ENCODE measurements around the gene ACTL6A.

The ACTL6A gene

DNA sequence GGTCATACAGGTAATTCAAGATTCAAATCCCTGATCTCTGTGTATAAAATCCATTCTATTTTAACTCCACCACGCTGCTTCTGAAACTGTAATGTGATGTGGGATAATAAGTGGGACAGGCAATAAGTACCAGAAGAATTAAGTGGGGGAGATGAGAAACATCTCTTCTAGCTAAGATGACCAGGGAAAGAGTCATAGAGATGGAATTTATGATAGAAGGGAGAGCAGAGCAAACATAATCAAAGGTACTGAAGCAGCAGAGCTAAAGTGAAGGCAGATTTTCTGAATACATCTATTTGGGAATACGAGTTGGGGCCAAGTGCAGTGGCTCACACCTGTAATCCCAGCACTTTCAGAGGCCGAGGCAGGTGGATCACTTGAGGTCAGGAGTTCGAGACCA lies 36.8 kb downstream of the ACTL6A start:
- no peak for DNase-seq

DNA sequence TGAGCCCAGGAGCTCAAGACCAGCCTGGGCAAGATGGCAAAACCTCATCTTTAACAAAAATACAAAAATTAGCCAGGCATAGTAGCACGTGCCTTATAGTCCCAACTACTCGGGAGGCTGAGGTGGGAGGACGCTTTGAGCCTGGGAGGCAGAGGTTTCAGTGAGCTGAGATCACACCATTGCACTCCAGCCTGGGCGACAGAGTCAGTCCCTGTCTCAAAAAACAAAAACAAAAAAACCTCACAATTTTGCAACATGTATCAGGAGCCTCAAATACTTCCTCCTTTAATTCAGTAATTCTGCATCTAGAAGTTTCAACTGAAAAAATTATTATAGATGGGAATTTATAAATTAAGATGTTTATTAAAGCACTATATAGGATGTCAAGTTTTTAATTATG lies 40.6 kb downstream of the ACTL6A start:
- DNase-seq = no peak

DNA sequence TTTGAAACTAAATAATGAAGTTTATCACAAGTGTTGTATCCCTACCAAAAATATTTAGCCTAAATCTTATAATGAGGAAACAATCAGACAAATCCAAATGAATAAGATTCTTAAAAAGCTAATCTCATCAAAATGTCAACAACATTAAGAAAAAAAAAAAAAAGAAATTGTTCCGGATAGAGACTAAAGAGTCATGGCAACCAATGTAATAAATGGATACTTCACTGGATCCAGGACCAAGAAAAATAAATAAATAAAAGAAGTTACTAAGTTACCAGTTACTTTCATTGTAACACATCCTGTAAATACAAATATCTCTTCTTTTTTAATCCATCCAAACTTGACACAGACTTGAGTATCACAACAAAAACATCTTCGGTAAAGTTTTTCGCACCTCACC lies 41.1 kb downstream of the ACTL6A start:
- DNase-seq = no peak

DNA sequence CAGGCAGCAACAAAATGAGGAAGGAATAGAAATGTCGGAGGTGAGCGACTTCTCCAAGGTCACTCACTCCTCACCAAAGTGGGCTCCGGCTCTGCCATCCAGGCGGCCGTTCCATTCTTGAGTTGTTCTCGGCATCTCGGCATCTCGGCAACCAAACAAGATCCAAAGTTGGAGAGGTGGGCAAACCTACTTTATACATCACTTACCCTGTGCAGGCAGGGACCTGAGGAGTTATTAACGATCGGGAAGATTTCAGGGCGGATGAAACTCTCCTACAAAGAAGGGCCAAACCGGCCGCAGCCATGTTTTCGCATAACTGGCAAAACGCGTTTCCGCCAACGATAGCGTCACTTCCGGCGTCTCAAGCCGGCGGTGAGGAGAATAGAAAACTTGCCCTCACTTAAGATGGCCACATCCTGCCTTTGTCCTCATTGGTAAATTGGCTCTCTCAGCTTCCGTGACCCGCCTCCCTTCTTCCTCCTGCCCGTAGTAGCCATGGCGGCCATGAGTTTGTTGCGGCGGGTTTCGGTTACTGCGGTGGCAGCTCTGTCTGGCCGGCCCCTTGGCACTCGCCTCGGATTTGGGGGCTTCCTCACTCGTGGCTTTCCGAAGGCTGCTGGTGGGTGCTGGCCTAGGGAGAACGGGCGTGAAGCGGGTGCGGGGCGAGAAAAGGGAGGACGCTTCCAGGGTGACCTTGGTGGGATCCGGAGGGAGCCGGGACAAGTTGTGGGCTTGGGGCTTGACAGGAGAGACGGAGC lies 41.8 kb downstream of the ACTL6A start, which contains the start of the genes MRPL47 and NDUFB5:
Gene MRPL47 (minus strand): TSS at position 318 of the 758 bp plus-strand sequence. CDS start 14 bp downstream, at position 304.
Gene NDUFB5 (plus strand): TSS at position 474 of the 758 bp plus-strand sequence. CDS start 22 bp downstream, at position 496.
- DNase-seq = peak; percentile 98

DNA sequence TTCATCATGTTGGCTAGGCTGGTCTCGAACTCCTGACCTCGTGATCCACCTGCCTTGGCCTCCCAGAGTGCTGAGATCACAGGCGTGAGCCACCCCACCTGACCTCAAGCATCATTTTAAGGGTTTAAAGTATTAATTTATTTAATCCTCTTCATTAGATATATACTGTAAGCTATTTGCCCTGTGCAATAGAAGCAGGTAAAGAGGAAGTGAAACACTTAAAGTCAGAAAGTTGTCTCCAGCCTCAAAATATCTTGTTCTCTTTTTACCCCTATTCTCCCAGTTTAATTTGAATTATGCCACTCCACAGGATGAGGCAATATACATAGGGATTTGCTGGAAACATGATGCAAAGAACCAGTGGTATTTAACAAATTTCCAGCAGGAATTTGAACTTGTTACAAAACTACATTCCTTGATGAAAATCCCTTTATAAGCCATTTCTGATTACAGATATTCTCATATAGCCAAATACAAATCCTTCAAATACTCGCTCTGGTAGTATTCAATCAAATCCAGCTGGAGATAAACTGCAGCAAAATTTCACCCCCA lies 43.9 kb downstream of the ACTL6A start:
- DNase-seq = no peak

DNA sequence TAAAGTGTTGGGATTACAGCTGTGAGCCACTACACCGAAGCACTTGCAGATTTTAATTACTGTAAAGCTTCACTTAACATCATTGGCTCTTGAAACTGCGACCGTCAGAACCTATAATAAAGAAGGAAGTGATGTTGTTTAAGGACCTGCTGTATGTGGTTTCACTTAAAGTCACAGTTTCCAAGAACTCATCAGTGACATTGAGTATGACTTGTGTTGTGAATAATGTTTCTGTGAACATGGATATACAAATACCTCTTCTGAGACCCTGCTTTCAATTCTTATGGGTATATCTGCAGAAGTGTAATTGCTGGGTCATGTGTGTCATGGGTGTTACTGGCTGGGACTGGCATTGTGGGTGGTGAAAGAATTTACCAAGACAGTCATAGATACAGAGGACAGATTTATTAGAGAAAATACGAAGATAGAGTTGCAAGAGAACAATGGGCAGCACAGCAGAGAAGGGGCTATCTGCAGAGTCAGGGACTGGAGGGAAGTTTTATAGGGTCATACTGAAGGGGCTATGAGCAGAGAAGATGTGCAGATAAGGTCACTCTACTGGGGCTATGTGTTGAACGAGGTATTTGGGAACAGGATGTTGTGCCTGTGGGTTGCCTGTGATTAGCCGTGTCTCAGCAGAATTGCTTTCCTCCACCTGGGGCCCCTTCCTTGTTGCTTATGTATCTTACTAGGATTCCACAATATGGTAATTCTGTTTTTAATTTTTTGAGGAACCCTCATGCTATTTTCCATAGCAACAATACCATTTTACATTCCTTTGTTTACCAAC lies 46.4 kb downstream of the ACTL6A start:
- no peak for DNase-seq

DNA sequence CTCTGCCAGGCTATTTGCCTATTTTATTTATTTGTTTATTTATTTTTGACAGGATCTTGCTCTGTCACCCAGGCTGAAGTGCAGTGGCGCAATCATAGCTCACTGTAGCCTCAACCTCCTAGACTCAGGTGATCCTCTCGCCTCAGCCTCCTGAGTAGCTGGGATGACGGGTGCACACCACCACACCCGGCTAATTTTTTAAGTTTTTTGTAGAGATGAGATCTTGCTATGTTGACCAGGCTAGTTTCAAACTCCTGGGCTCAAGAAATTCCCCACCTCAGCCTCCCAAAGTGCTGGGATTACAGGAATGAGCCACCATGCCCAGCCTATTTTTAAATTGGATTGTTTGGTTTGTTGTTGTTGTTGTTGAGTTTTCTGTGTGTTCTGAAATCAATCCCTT lies 47.3 kb downstream of the ACTL6A start:
- DNase-seq = no peak

DNA sequence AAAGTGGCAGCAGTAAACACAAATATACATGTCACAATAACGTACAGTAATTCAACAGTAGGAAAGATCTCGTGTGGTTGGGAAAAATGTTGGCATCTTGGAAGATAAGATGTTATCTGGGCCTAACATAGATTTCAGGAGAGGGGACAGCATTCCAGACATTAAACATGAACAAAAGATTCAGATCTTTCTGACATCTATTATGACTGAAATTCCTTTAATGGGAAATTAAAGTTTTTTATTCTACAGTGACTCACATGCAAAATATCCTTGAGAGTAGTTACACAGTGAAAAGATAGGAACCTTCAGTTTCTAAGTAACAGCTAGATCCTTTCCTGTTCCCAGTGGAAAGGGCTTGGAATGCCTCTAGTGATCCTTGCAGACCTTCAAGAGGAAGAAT lies 51.1 kb downstream of the ACTL6A start:
- no peak for DNase-seq

DNA sequence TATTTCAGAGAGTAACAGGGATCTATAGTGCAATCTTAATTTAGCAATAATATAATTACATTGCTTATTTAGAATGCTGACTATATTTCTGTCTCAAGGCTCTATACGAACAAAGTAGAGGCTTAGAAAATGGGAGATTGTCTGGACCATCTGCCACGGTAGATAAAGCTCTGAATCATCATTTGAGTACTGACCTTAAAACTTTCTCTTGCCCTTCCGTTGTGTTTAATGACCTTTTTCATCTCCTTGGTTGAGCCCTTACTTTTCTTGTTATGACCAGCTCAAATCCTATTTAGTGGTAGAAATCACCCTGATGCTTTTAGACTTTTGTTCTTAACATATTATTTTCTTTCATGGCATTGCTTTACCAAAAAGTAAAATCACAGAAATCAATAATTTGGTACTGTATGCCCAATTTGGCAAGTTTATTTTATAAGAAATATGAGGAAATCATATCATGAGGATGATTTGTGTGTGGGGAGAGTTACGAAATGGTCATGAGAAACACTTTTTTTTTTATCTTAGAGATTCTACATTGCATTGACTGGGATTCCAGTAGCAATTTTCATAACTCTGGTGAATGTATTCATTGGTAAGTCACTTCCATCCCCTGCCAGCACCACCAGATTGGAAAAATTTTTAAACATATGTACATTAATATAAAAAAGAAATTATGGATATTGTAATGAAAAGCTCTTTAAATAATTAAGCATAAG lies 52.9 kb downstream of the ACTL6A start:
- no peak for DNase-seq

DNA sequence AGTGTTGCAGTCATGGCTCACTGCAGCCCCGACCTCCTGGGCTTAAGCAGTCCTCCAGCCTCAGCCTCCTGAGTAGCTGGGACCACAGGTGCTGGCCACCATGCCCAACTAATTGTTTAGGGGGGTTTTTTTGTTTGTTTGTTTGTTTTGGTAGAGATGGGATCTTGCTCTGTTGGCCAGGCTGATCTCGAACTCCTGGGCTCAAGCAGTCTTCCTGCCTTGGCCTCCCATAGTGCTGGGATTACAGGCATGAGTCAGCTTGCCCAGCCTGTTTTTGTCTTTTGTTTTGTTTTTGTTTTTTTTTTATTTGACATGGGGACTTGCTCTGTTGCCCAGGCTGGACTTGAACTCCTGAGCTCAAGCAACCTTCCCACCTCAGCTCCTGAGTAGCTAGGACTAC lies 59.3 kb downstream of the ACTL6A start:
- no peak for DNase-seq

DNA sequence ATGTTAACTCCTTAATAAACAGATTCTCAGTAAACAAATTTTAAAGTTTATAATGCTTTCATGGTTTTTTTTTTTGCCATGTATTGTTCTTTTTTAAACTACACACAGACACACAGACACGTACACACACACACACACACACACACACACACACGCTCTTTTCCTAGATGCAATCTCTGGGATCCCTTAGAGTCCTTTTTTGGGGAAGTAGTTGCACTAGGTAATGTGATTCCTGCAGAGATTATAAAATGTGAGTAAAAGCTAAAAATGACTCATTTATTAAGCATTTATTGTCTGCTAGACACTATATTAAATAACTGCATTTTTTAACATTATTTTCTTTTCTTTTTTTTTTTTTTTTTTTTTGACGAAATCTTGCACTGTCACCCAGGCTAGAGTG lies 61.7 kb downstream of the ACTL6A start:
- DNase-seq = no peak

DNA sequence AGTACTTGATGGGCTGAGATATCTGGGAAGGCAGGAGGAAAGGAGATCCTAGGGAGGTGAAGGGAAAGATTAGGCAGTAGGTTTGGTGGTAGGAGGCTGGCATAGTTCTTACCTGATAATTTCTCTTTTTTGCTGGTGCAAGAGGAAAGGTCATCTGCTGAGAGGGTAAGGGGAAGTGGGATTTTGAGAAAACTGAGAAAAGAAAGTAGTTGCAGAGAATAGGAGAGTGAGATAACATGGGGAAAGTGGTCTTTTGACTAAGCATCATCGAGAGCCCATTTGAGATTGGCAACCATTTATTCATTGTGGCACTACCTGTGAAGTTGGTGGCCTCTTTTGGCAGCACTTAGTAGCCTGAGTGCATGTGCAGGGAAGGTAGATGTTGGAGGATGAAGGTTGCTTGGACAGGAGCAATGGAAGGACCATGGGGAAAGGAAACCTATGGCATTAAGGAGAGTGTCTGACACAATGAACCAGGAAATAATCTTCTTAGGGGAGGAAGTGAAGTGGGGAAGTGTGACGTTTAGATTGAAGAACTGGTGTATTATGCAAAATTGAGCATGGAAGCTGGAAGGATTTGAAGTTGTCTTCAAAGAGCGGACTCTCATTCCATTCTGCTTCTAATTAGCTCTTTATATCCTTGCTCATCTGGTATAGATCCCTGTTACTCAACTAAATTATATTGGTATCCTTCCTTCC lies 68.2 kb downstream of the ACTL6A start:
- no peak for DNase-seq
